Neuron (in vitro differentiated cells): ENCODE measurements around the gene GNAT3.

ENCODE experiments used
- H2AFZ ChIP-seq: one replicate; pipeline ENCODE4 v1.6.1; 2013; ENCODE audit warnings: low read depth, mild to moderate bottlenecking, inconsistent platforms, low read length, moderate library complexity
- H3K27me3 ChIP-seq: one replicate; pipeline ENCODE4 v1.6.1; 2013; ENCODE audit warnings: low read length; ENCODE audit not compliant: insufficient read depth
- H3K36me3 ChIP-seq: one replicate; pipeline ENCODE4 v1.6.1; 2013; ENCODE audit warnings: low read length; ENCODE audit not compliant: insufficient read depth
- H3K4me1 ChIP-seq: one replicate; pipeline ENCODE4 v1.6.1; 2013; ENCODE audit warnings: low read length; ENCODE audit not compliant: insufficient read depth
- H3K4me3 ChIP-seq: 2 replicates; pipeline ENCODE4 v1.5.1; 2013; ENCODE audit warnings: mild to moderate bottlenecking, low read length, moderate library complexity
- H3K9me3 ChIP-seq: one replicate; pipeline ENCODE4 v1.6.1; 2013; ENCODE audit warnings: low read length

The GNAT3 gene

GRCh38 chr7:80468931-80469714 is 42.7 kb downstream of the GNAT3 start:
- no peak overlapping the region for H3K4me3 ChIP-seq
- H3K9me3 ChIP-seq, result no peaks in the 10 kb centered on the region
- H2AFZ ChIP-seq, result no peak overlapping the region
- no peaks in the 10 kb centered on the region for H3K27me3 ChIP-seq
- no peaks in the 10 kb centered on the region for H3K4me1 ChIP-seq
- no peaks in the 10 kb centered on the region for H3K36me3 ChIP-seq

- H3K4me1 ChIP-seq, result no peaks in the 10 kb centered on the region
- no peaks in the 10 kb centered on the region for H3K27me3 ChIP-seq
- no peaks in the 10 kb centered on the region for H3K36me3 ChIP-seq
- no peaks in the 10 kb centered on the region for H3K9me3 ChIP-seq
- H2AFZ ChIP-seq, result no peak overlapping the region
- H3K4me3 ChIP-seq, result no peak overlapping the region
Observed at GRCh38 chr7:80467069-80467468, 44.8 kb downstream of the GNAT3 start.

GRCh38 chr7:80466636-80467035 is 45.2 kb downstream of the GNAT3 start:
- Histone ChIP-seq H3K9me3 (no peaks in the 10 kb centered on the region), H3K27me3 (no peaks in the 10 kb centered on the region), H3K4me1 (no peaks in the 10 kb centered on the region), H3K4me3 (no peak overlapping the region), H3K36me3 (no peaks in the 10 kb centered on the region), H2AFZ (no peak overlapping the region)

GRCh38 chr7:80464211-80464610 is 47.7 kb downstream of the GNAT3 start:
- Histone ChIP-seq H3K4me1 (no peaks in the 10 kb centered on the region), H3K9me3 (no peaks in the 10 kb centered on the region), H3K36me3 (no peaks in the 10 kb centered on the region), H2AFZ (no peak overlapping the region), H3K27me3 (no peaks in the 10 kb centered on the region), H3K4me3 (no peak overlapping the region)

GRCh38 chr7:80463272-80463920 is 48.5 kb downstream of the GNAT3 start:
- no peak overlapping the region for H2AFZ ChIP-seq
- no peaks in the 10 kb centered on the region for H3K9me3 ChIP-seq
- H3K36me3 ChIP-seq, result no peaks in the 10 kb centered on the region
- H3K27me3 ChIP-seq, result no peaks in the 10 kb centered on the region
- H3K4me1 ChIP-seq, result no peaks in the 10 kb centered on the region
- H3K4me3 ChIP-seq, result no peak overlapping the region

GRCh38 chr7:80460857-80461256 is 51.0 kb downstream of the GNAT3 start:
- H3K27me3 ChIP-seq, result no peaks in the 10 kb centered on the region
- no peaks in the 10 kb centered on the region for H3K9me3 ChIP-seq
- no peaks in the 10 kb centered on the region for H3K36me3 ChIP-seq

GRCh38 chr7:80459776-80460510 is 51.9 kb downstream of the GNAT3 start:
- Histone ChIP-seq H3K36me3 (no peaks in the 10 kb centered on the region), H3K27me3 (no peaks in the 10 kb centered on the region), H2AFZ (no peak overlapping the region), H3K4me3 (no peak overlapping the region), H3K9me3 (no peaks in the 10 kb centered on the region), H3K4me1 (no peaks in the 10 kb centered on the region)

More at GRCh38 chr7:80460857-80461256, 51.0 kb downstream of the GNAT3 start:
- Histone ChIP-seq H3K4me1 (no peaks in the 10 kb centered on the region), H3K4me3 (no peak overlapping the region), H2AFZ (no peak overlapping the region)

GRCh38 chr7:80458822-80459725 is 52.8 kb downstream of the GNAT3 start:
- Histone ChIP-seq H2AFZ (no peak overlapping the region), H3K36me3 (no peaks in the 10 kb centered on the region), H3K9me3 (no peaks in the 10 kb centered on the region), H3K4me1 (no peaks in the 10 kb centered on the region), H3K27me3 (no peaks in the 10 kb centered on the region), H3K4me3 (no peak overlapping the region)

- no peaks in the 10 kb centered on the region for H3K9me3 ChIP-seq
- no peaks in the 10 kb centered on the region for H3K27me3 ChIP-seq
- no peak overlapping the region for H2AFZ ChIP-seq
- H3K4me3 ChIP-seq, result no peak overlapping the region
- no peaks in the 10 kb centered on the region for H3K36me3 ChIP-seq
- H3K4me1 ChIP-seq, result no peaks in the 10 kb centered on the region
Observed at GRCh38 chr7:80453699-80454340, 58.0 kb downstream of the GNAT3 start.

- Histone ChIP-seq H3K9me3 (no peaks in the 10 kb centered on the region), H3K4me3 (no peak overlapping the region), H2AFZ (no peak overlapping the region), H3K27me3 (no peaks in the 10 kb centered on the region), H3K4me1 (no peaks in the 10 kb centered on the region), H3K36me3 (no peaks in the 10 kb centered on the region)
Observed at GRCh38 chr7:80450621-80451308, 61.1 kb downstream of the GNAT3 start.

GRCh38 chr7:80449836-80450235 is 62.0 kb downstream of the GNAT3 start:
- Histone ChIP-seq H3K4me1 (no peaks in the 10 kb centered on the region), H3K36me3 (no peaks in the 10 kb centered on the region), H3K27me3 (no peaks in the 10 kb centered on the region), H2AFZ (no peak overlapping the region), H3K4me3 (no peak overlapping the region), H3K9me3 (no peaks in the 10 kb centered on the region)

GRCh38 chr7:80445351-80445750 is 66.5 kb downstream of the GNAT3 start:
- H3K36me3 ChIP-seq, result no peaks in the 10 kb centered on the region
- no peak overlapping the region for H3K4me3 ChIP-seq
- H3K4me1 ChIP-seq, result no peaks in the 10 kb centered on the region
- no peaks in the 10 kb centered on the region for H3K9me3 ChIP-seq
- no peak overlapping the region for H2AFZ ChIP-seq
- no peaks in the 10 kb centered on the region for H3K27me3 ChIP-seq
